Mucosa of gallbladder (tissue), 1 donor: ENCODE data around the gene CCDC85C. TPM values are rescaled to one million over a fixed set of nuclear protein-coding genes. Genes with fewer than 3 reads are reported as not detected.

Source experiments
- DNase-seq: peaks from one replicate; pipeline ENCODE4 v3.0.0-alpha.2; 2020; ENCODE audit warnings: low spot score
- total RNA-seq: library from RNA; stranded (reverse); gene quantifications from one replicate; pipeline ENCODE4 v1.2.1, GENCODE V29; 2021
- donor health status: DM: no; HTN: no; CAD: no.

Gene CCDC85C
- total RNA-seq, 1 donor from 2014 or later, result 41.3 TPM

- no peak for DNase-seq
These were observed 14.1 kb downstream of the CCDC85C start for GRCh38 chr14:99589651-99590530.

- no peak for DNase-seq
These were observed 15.0 kb downstream of the CCDC85C start for GRCh38 chr14:99589031-99589441.

GRCh38 chr14:99587460-99588278, 16.3 kb downstream of the CCDC85C start:
- DNase-seq, result no peak

GRCh38 chr14:99586761-99587459, 17.1 kb downstream of the CCDC85C start:
- no peak for DNase-seq

- no peak for DNase-seq
These were observed 17.8 kb downstream of the CCDC85C start for GRCh38 chr14:99586054-99586760.

GRCh38 chr14:99584823-99585222, 19.2 kb downstream of the CCDC85C start:
- DNase-seq, result no peak

GRCh38 chr14:99581938-99582337, 22.1 kb downstream of the CCDC85C start:
- DNase-seq, result no peak

- no peak for DNase-seq
These were observed 22.6 kb downstream of the CCDC85C start for GRCh38 chr14:99581374-99581773.

GRCh38 chr14:99579903-99580571, 24.0 kb downstream of the CCDC85C start:
- no peak for DNase-seq

GRCh38 chr14:99579120-99579836, 24.7 kb downstream of the CCDC85C start:
- DNase-seq, result peak; percentile 80

GRCh38 chr14:99578541-99579101, 25.4 kb downstream of the CCDC85C start:
- DNase-seq, result no peak

- no peak for DNase-seq
These were observed 27.0 kb downstream of the CCDC85C start for GRCh38 chr14:99576761-99577705.

GRCh38 chr14:99576304-99576703, 27.7 kb downstream of the CCDC85C start:
- no peak for DNase-seq

GRCh38 chr14:99575043-99576023, 28.7 kb downstream of the CCDC85C start:
- DNase-seq, result peak; percentile 87

GRCh38 chr14:99574099-99574880, 29.7 kb downstream of the CCDC85C start:
- DNase-seq, result peak; percentile 45

GRCh38 chr14:99573436-99574098, 30.4 kb downstream of the CCDC85C start:
- DNase-seq, result no peak
